Measurements from ENCODE around the gene SLC26A1. TPM values are rescaled to one million over a fixed set of nuclear protein-coding genes. Genes with fewer than 3 reads are reported as not detected.
"Not testable (repeated sequence)": the region's sequence is repeated elsewhere in the genome, so short reads cannot be mapped to it uniquely, and the experiment has no call there.

SLC26A1 gene
- total and polyA plus RNA-seq, 8 donors = 0.28 to 1.7 (median 0.66) TPM

DNA sequence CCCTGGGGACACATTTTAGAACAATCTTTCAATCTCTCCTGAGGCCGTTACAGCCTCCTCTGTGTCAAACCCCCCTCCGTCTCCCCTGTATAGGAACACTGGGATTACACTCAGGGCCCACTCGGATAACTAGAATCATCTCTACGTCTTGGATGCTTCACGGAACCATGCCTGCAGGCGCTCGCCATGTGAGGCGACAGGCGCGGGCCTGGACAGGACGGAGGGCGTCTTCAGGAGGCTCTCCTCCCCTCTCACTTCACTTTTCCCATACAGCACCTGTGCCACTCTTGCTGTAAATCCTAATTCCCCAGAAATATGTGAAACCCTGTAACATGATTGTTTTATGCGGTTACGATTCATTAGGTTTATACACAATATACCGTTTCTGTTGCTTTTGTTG, 10.4 kb downstream of the SLC26A1 start:
- H3K4me1 ChIP-seq = peaks cover 6 to 14% (median 14%) of the 10 kb centered on the region in 3 donors
- H3K27me3 ChIP-seq = no peaks in the 10 kb centered on the region
- H3K36me3 ChIP-seq = no peaks in the 10 kb centered on the region
- WGBS, 2 donors = 95 to 96% methylated on average over 15 of the region's 15 CpGs
- intact Hi-C loops (cut with DNase I) = no loop called here
- ATAC-seq = no peak
- H3K9me3 ChIP-seq = no peaks in the 10 kb centered on the region
- H3K27ac ChIP-seq = no peak overlapping the region
- TF ChIP-seq, protein P1, sequence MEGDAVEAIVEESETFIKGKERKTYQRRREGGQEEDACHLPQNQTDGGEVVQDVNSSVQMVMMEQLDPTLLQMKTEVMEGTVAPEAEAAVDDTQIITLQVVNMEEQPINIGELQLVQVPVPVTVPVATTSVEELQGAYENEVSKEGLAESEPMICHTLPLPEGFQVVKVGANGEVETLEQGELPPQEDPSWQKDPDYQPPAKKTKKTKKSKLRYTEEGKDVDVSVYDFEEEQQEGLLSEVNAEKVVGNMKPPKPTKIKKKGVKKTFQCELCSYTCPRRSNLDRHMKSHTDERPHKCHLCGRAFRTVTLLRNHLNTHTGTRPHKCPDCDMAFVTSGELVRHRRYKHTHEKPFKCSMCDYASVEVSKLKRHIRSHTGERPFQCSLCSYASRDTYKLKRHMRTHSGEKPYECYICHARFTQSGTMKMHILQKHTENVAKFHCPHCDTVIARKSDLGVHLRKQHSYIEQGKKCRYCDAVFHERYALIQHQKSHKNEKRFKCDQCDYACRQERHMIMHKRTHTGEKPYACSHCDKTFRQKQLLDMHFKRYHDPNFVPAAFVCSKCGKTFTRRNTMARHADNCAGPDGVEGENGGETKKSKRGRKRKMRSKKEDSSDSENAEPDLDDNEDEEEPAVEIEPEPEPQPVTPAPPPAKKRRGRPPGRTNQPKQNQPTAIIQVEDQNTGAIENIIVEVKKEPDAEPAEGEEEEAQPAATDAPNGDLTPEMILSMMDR (IDR thresholded peaks at IDR 0.05) = no peak
- DNase-seq = peak in 1 of 6 donors; percentile 9
- FAIRE-seq = no peak
- H3K4me3 ChIP-seq = no peak overlapping the region

DNA sequence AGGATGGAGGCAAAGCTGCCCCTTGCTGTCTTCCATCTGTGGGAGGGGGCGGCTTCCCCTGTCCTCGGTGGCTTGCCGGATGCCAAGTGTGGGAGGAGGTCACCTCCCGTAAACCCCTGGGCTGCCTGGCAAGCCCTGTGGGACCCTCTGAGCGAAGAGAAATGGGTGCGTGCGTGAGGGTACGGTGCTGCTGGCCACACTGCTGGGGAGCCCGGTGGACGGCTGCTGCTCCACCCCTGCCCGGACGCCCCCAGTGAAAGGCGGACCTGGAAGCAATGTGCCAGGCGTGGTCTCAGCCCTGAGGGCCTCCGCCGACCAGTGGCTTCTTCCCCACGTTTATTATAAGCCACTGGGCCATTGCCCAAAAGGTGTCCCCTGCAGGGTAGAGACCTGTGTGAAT, 10.9 kb downstream of the SLC26A1 start:
- FAIRE-seq = no peak
- 90 to 92% methylated on average over 17 of the region's 17 CpGs for WGBS, 2 donors
- Histone ChIP-seq H3K9me3 (no peaks in the 10 kb centered on the region), H3K27ac (no peak overlapping the region), H3K27me3 (no peaks in the 10 kb centered on the region), H3K4me3 (no peak overlapping the region), H3K4me1 (peaks cover 6 to 14% (median 10%) of the 10 kb centered on the region in 3 donors), H3K36me3 (no peaks in the 10 kb centered on the region)
- no peak for ATAC-seq
- intact Hi-C loops (cut with DNase I) = no loop called here
- DNase-seq = peak in 1 of 6 donors; percentile 60
- TF ChIP-seq, protein P1 (IDR thresholded peaks at IDR 0.05) = no peak

DNA sequence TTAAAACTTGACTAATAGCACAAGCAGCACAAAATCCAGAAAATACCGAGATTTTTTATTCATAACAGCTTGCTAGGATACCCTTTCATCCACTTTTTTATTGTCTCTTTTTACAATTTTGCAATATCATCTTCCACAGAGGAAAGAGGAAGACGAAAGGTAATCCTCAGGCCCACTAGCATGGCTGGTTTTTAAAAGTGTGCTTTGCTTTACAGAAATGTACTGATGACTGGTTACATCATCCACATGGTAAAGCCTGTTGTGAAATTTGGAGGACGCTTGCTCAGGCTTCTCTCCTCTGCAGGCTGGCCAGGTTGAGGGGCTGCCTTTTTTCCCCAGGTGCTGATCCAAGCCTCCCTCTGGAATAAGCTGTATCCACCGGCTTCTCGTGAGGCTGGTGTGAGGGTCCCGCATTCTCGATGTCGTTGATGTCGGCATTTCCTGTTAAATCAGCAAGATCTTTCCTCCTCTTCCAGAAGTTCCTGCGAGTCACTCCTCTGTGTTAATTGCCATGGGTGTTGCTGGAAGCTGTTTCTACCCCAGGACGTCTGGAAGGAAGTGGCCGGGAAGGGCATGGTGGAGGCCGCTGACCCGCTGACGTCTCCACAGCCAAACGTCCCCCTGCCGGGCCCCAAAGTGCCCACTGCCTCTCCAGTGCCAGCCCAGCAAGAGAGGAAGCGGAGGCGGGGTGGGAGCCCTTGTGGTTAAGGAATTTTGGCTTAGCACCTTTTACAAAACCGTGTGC, 14.1 kb downstream of the SLC26A1 start:
- intact Hi-C loops (cut with DNase I) = no loop called here
- peaks cover 0 to under 1% (median 0%) of the 10 kb centered on the region in 3 donors for H3K4me1 ChIP-seq
- H3K4me3 ChIP-seq = no peak overlapping the region
- DNase-seq = no peak
- no peaks in the 10 kb centered on the region for H3K27me3 ChIP-seq
- no peak overlapping the region for H3K27ac ChIP-seq
- TF ChIP-seq, protein P1 (IDR thresholded peaks at IDR 0.05) = no peak
- WGBS, 2 donors = 75 to 86% methylated on average over 20 of the region's 20 CpGs
- H3K9me3 ChIP-seq = no peaks in the 10 kb centered on the region
- no peak for FAIRE-seq
- peak in 1 of 4 donors; percentile 48 for ATAC-seq
- no peaks in the 10 kb centered on the region for H3K36me3 ChIP-seq

DNA sequence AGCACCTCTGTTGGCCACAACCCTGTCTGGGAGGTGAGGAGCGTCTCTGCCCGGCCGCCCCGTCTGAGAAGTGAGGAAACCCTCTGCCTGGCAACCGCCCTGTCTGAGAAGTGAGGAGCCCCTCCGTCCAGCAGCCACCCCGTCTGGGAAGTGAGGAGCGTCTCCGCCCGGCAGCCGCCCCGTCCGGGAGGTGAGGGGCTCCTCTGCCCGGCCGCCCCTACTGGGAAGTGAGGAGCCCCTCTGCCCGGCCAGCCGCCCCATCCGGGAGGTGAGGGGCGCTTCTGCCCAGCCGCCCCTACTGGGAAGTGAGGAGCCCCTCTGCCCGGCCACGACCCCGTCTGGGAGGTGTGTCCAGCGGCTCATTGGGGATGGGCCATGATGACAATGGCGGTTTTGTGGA, 17.2 kb downstream of the SLC26A1 start:
- H3K4me1 ChIP-seq = peaks cover 10 to 17% (median 10%) of the 10 kb centered on the region in 3 donors
- H3K9me3 ChIP-seq; H3K36me3 ChIP-seq; H3K27me3 ChIP-seq; H3K27ac ChIP-seq; intact Hi-C loops (cut with DNase I); DNase-seq; H3K4me3 ChIP-seq; ATAC-seq; FAIRE-seq: not testable (repeated sequence)
- 97 to 98% methylated on average over 18 to 24 of the region's 25 CpGs for WGBS, 2 donors

DNA sequence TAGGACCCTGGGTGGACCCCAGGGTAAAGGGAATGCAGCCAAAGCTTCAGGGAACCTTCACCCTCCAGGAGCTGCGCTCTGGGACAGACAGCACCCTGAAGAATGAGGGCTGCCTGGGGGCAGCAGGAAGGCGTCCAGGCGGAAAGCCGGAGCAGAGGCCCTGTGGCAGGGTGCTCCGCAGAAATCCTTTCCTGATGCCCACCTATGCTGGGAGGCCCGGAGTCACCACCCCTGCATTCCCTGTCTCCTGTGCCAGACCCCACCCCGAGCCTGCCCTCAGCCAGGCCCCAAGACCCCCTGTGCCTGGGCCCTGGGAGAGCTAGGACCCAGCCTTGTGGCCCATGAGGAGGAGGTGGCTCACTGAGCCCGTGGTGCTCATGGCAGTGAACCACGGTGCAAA, 18.5 kb downstream of the SLC26A1 start:
- H3K4me1 ChIP-seq = peaks cover 10 to 17% (median 10%) of the 10 kb centered on the region in 3 donors
- ATAC-seq (no peak), FAIRE-seq (no peak), DNase-seq (peak in 2 of 6 donors; percentile 35 to 68)
- H3K27me3 ChIP-seq = no peaks in the 10 kb centered on the region
- intact Hi-C loops (cut with DNase I) = no loop called here
- no peaks in the 10 kb centered on the region for H3K9me3 ChIP-seq
- no peak overlapping the region for H3K4me3 ChIP-seq
- TF ChIP-seq, protein P1 (IDR thresholded peaks at IDR 0.05) = no peak
- H3K27ac ChIP-seq = no peak overlapping the region
- WGBS, 2 donors = 93 to 95% methylated on average over 9 of the region's 9 CpGs
- H3K36me3 ChIP-seq = no peaks in the 10 kb centered on the region
